Fibroblast of peridontal ligament (primary cell): ENCODE data around the gene DIP2C.
A peak's percentile ranks its signal among the peaks of the same experiment; 100 is the strongest.

ENCODE experiments used
- DNase-seq: peaks from one replicate; pipeline ENCODE4 v3.0.0-alpha.2; 2010; ENCODE audit errors: extremely low read depth

The DIP2C gene

GRCh38 chr10:613271-614138 is 76.0 kb downstream of the DIP2C start:
- DNase-seq, result no peak

- no peak for DNase-seq
Measured at GRCh38 chr10:612696-613095, 76.8 kb downstream of the DIP2C start.

DNA sequence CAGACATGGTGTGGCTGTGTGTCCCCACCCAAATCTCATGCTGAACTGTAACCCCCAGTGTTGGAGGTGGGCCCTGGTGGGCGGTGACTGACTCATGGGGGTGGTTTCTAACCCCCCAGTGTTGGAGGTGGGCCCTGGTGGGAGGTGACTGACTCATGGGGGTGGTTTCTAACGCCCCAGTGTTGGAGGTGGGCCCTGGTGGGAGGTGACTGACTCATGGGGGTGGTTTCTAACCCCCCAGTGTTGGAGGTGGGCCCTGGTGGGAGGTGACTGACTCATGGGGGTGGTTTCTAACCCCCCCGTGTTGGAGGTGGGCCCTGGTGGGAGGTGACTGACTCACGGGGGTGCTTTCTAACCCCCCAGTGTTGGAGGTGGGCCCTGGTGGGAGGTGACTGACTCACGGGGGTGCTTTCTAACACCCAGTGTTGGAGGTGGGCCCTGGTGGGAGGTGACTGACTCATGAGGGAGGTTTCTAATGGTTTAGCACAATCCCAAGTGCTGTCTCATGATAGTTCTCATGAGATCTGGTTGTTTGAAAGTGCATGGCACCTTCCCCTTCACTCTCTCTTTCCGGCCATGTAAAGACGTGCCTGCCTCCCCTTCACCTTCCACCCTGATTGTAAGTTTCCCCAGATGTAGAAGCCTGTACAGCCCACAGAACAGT is 78.7 kb downstream of the DIP2C start:
- DNase-seq, result peak; percentile 60

GRCh38 chr10:609868-610545 is 79.5 kb downstream of the DIP2C start:
- DNase-seq, result no peak

GRCh38 chr10:609262-609658 is 80.2 kb downstream of the DIP2C start:
- DNase-seq, result no peak

DNA sequence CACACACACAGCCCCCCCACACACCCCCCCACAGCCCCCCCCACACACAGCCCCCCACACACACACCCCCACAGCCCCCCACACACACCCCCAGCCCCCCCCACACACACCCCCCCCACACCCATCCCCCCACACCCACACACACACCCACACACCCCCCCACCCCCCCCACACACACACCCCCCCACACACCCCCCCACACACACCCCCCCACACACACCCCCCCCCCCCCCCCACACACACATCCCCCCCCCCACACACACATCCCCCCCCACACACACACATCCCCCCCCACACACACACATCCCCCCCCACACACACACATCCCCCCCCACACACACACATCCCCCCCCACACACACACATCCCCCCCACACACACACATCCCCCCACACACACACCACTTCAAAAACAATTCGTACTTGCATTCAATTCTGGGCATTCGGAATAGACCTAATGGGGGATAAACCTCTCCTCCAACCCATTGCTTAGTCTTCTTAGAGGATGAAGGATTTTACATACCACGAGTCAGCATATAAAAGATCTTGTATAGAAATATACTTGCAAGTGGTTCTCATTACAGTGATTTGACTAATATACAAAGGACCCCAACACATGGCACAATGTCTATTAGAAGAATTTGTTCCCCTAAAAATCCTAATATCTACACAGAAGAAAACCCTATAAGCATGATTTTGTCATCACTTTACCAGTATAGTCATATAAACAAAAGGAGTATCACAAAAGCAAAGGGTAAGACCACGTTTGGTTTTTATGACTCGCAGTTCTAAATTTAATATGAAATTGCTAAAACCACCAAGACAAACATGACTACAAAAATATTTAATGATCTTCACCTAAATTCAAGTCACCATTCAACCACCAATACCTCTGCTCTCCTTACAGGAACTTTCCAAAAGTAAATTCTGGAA is 80.9 kb downstream of the DIP2C start:
- peak; percentile 46 for DNase-seq

DNA sequence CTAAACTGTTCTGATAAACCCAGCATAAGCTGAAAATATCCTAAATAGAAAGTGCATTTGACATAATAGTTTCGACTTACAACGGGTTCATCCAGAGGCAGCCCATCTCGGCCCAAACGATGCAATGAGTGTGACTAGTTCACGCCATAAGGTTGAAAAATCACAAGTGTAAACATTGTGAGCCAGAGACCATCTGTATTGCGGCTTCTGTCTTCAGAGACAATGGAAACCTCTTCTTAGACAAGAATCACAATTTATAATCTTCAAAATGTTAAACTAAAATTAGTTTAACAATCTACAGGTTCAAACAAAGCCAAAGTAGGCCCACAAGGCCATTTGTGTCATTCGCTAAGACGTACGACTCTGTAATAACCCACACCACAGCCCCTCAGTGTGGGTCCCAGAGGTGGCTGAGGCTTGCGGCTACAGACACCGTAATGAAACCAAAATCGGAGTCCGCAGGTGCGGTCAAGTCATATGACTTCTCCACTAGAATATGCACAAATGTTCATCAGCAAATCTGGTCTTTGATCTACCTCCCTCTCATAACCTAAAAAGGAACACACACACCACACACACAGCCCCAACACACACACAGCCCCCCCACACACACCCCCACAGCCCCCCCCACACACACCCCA is 81.8 kb downstream of the DIP2C start:
- DNase-seq, result no peak

DNA sequence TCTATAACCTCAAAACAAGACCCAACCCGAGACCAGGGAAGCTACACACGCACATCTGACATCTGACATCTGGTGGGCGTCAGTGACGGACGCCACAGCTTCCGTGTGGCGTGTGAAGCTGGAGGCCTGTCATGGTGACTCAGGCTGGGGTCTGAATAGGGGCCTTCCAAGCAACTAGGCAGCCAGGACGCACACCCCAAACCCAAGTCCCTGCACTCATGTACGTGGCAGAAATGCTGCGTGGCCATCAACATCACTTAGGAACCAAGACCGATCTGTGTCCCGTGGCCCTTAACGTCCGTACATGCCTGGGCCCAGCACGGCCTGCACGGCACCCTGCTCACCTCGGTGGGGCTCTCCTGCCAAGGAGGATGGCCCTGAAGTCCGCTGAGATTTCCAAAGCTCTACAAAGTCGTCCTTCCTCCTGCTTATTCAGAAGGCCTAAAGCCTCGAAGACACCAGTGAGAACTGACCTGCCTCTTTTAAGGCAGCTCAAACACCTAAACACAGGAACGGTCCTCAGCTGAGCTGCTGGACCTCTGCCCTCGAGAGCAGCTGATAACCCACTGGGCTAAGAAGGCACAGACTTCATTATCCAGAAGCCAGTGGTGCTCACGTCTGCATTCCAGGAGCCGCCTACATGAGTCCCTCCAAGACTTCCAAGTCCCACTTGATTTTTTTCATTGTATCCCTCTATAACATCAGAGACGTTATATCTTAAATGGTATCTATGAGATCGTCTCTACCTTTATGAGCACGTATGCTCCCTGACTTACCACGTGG is 82.5 kb downstream of the DIP2C start:
- DNase-seq, result no peak

GRCh38 chr10:605632-606325 is 83.7 kb downstream of the DIP2C start:
- DNase-seq, result no peak

GRCh38 chr10:604716-605631 is 84.5 kb downstream of the DIP2C start:
- DNase-seq, result no peak

DNA sequence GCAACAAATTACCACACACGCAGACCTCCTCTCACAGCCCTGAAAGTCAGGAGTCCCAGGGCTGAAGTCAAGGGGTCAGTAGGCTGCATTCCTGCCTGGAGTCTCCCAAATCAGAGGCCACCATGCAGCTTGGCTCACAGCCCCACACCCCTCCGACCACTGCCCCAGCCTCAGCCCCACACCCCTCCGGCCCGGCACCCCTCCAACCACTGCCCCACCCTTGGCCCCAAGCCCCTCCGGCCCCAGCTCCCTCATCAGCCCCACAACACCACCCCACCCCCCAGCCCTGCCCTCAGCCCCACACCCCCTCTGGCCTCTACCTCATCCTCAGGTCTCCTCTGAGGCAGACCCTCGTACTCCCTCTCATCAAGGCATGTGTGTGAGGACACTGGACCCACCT is 85.7 kb downstream of the DIP2C start:
- DNase-seq, result no peak

DNA sequence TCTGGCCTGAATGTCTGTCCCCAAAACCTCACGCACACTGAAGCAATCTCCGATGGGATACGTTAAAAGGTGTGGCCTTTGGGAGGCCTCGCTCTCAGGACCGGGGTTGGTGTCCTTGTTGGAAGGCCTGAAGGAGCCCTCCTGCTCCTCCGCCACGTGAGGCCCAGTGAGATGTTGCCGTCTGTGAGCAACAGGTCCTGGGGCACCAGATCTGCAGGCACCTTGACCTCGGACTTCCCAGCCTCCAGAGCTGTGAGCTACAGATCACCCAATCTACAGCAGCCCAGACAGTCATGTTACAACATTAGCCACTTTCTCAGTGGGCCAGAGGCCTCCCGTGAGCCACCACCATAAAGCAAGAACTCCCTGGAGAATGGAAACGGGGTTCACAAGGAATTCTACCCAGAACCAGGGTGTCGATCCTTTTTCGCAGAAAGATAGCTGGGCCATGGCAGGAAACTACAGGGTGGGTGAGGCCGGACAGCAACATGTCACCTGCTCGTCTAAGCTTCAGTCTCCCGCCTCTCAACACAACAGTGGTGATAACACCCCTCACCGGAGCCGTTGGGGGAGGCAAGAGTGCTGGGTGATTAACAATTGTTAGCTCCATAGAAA is 87.0 kb downstream of the DIP2C start:
- no peak for DNase-seq

GRCh38 chr10:601660-601963 is 87.9 kb downstream of the DIP2C start:
- DNase-seq, result no peak

DNA sequence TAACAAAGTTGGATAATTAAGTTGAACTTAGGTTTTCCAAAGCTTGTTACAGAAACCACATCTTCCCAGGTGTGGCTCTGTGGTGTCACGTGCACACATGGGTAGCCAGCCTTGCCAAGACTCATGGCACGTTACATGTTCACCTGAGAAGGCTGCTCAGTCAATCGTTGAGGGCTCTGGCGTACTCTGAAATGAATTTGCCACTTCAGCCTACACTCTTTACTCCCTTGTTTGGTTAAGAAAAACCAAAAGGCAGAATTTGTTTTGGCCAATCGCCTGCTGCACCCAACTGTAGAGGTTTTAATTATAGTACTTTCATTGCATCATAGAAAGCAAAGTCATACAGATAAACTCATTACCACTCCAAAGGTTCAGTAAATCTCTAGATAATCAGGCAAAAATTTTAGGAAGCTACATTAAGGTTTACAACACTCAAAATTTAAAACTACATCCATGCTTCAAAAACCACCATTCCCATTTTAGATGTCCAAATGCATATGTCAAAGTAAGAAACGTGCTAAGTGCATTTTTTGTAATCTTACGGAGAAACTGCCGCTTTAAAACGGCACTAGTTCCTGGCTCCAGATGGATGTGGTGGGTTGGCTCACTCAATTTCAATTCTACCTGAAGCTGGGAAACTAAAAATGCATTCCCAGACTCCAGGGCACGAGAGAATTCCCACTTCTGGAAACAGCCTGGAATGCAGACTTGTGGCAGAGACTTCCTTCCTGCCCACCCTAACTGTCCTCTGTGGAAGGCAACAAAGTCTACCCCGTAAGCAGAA is 88.4 kb downstream of the DIP2C start:
- peak; percentile 44 for DNase-seq

GRCh38 chr10:600234-600633 is 89.2 kb downstream of the DIP2C start:
- no peak for DNase-seq

DNA sequence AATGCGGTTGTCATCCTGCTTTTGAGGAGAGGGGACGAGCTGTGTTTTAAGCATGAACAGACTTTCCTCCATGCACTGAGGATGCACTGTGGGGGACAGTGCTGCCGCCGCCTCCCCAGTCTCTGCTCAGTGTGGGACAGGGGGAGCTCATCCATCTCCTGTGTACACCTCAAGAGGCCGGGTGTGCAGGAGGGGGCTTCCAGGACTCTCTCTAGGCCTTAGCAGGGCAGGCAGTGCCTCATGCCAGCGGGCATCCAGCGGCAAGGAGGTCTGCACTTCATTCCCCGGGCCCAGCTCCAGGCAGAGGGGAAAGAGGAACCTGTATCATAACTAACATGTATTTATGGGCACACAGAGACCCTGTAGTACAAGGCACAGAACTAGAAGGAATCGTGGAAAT is 89.7 kb downstream of the DIP2C start:
- DNase-seq, result no peak

GRCh38 chr10:598415-599170 is 90.9 kb downstream of the DIP2C start:
- DNase-seq, result peak; percentile 99
